Esophagus squamous epithelium (tissue), 5 donors: ENCODE measurements around the gene PARP6. TPM values are rescaled to one million over a fixed set of nuclear protein-coding genes. Genes with fewer than 3 reads are reported as not detected.

Experiments used
- DNase-seq: peaks from one replicate; lab custom pipeline; 2025; lab: John Stamatoyannopoulos, UW
- H3K27ac ChIP-seq, 4 donors: fragments of 200-600 bp; sonication (generic); one replicate each; pipeline ENCODE4 v1.5.1; 2016 to 2019; ENCODE audit warnings: mild to moderate bottlenecking in 1 of 4
- H3K27me3 ChIP-seq, 4 donors: fragments of 200-600 bp; sonication (generic); 1 replicate in 3 of 4; 2 replicates in 1 of 4; pipeline versions ENCODE4 v1.5.1 to v1.6.0; 2017 to 2021; ENCODE audit warnings: antibody characterized with exemption in 1 of 4
- H3K36me3 ChIP-seq, 3 donors: fragments of 200-600 bp; sonication (generic); one replicate each; pipeline ENCODE4 v1.5.1; 2016 to 2019
- H3K4me1 ChIP-seq, 3 donors: fragments of 200-600 bp; sonication (generic); one replicate each; pipeline ENCODE4 v1.5.1; 2017 to 2019
- H3K4me3 ChIP-seq, 4 donors: fragments of 200-600 bp; sonication (generic); 1 replicate in 3 of 4; 2 replicates in 1 of 4; pipeline ENCODE4 v1.5.1; 2016 to 2019; ENCODE audit warnings: mild to moderate bottlenecking in 2 of 4, moderate library complexity in 1 of 4
- H3K9me3 ChIP-seq, 3 donors: fragments of 200-600 bp; sonication (generic); one replicate each; pipeline ENCODE4 v1.5.1; 2016 to 2019
- CTCF ChIP-seq, 6 experiments: fragments of 450-650 bp in 4 of 6; fragments of 200-600 bp in 2 of 6; sonication (generic) in 2 of 6; IDR thresholded peaks; one replicate each; pipeline ENCODE4 v1.5.1; 2016 to 2019; ENCODE audit warnings: antibody characterized with exemption in 6 of 6, mild to moderate bottlenecking in 4 of 6, moderate library complexity in 4 of 6
- POLR2A ChIP-seq, 4 donors: fragments of 450-650 bp; IDR thresholded peaks; one replicate each; pipeline ENCODE4 v1.6.1; 2017; ENCODE audit warnings: antibody characterized with exemption in 4 of 4, mild to moderate bottlenecking in 4 of 4, moderate library complexity in 3 of 4
- WGBS, 2 donors: methylation state at CpG; one replicate each; pipeline ENCODE4 v1.1.5; 2018; 5-methylcytosine and 5-hydroxymethylcytosine counted together
- intact Hi-C: fragments of 100-400 bp; cut with DNase I; formaldehyde crosslinking; loops from one replicate; pipeline ENCODE4 v1.15.0; 2022
- total RNA-seq, 4 donors: library from RNA; depleted of rRNA; stranded (reverse); fragments of >200 nt; gene quantifications; one replicate each; pipeline ENCODE4 v1.1.0, GENCODE V29; 2016
- donor health status: DM: yes; HTN: yes; CAD: no.

PARP6 gene
- total RNA-seq, 4 donors from 2014 or later: 12.2 to 62.2 (median 31.6) TPM

GRCh38 chr15:72285927-72286516 is 13.7 kb upstream of the PARP6 start:
- no peaks in the 10 kb centered on the region for H3K27me3 ChIP-seq
- no peaks in the 10 kb centered on the region for H3K4me1 ChIP-seq
- no peak for DNase-seq
- H3K36me3 ChIP-seq: no peaks in the 10 kb centered on the region
- H3K4me3 ChIP-seq: no peak overlapping the region
- H3K9me3 ChIP-seq: no peaks in the 10 kb centered on the region
- H3K27ac ChIP-seq: no peak overlapping the region
- intact Hi-C loops: no loop called here
- TF ChIP-seq POLR2A (IDR thresholded peaks at IDR 0.05) (no peak), CTCF (IDR thresholded peaks at IDR 0.05) (peak in 5 of 6 experiments; percentile 49 to 63 (median 50))
- WGBS, 2 donors: 50 to 52% methylated on average over 8 to 10 of the region's 10 CpGs

- intact Hi-C loops: no loop called here
- 54 to 59% methylated on average over 3 of the region's 3 CpGs for WGBS, 2 donors
- Histone ChIP-seq H3K27me3 (no peaks in the 10 kb centered on the region), H3K4me3 (no peak overlapping the region), H3K4me1 (no peaks in the 10 kb centered on the region), H3K9me3 (no peaks in the 10 kb centered on the region), H3K27ac (no peak overlapping the region), H3K36me3 (no peaks in the 10 kb centered on the region)
- TF ChIP-seq CTCF (IDR thresholded peaks at IDR 0.05): no peak
- TF ChIP-seq POLR2A (IDR thresholded peaks at IDR 0.05): no peak
- DNase-seq: no peak
Observed at GRCh38 chr15:72285402-72285801, 13.0 kb upstream of the PARP6 start.

DNA sequence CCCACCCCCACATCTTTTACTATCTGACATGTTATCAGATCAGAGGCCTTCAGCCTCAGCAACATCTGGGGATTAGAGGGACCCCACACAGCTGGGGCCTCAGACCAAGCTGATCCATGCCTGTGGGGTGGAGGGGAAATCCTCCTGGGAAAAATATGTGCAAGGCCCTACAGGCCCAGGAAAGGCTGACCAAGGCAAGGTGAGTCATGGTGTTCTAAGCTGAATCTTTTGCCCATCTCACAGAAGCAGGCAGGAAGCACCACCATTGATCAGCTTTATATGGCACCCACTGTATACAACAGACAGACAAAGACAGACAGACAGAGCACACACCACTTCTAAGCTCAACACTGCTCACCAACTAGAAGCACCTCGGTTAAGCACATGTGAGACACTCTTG is 12.4 kb upstream of the PARP6 start:
- Histone ChIP-seq H3K27ac (no peak overlapping the region), H3K27me3 (no peaks in the 10 kb centered on the region), H3K4me1 (no peaks in the 10 kb centered on the region), H3K9me3 (no peaks in the 10 kb centered on the region), H3K36me3 (no peaks in the 10 kb centered on the region), H3K4me3 (no peak overlapping the region)
- TF ChIP-seq POLR2A (IDR thresholded peaks at IDR 0.05) (no peak), CTCF (IDR thresholded peaks at IDR 0.05) (no peak)
- no peak for DNase-seq
- intact Hi-C loops: no loop called here
- 50 to 100% methylated on average over 1 of the region's 1 CpG for WGBS, 2 donors

DNA sequence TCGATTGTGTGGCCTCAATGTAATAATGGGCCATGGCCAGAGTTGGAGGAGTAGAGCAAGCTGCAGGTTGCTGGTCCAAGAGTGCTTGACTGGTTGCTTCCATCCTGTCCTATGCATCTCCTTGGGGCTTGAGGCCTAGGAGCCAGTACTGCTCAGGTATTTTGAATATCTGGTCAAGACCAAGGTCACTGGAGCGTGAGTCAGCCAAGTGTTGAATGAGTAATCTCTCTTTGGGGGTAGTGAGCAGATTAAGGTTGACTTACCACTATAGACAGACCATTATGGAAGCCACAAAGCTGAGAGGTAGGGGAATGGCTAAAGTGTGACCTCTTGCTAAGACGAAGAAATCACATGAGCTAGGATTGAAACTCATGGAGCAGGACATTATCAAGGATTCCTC is 9.4 kb upstream of the PARP6 start:
- Histone ChIP-seq H3K4me3 (no peak overlapping the region), H3K27ac (no peak overlapping the region), H3K36me3 (no peaks in the 10 kb centered on the region), H3K9me3 (no peaks in the 10 kb centered on the region), H3K4me1 (no peaks in the 10 kb centered on the region), H3K27me3 (no peaks in the 10 kb centered on the region)
- 79 to 92% methylated on average over 2 to 3 of the region's 3 CpGs for WGBS, 2 donors
- TF ChIP-seq POLR2A (IDR thresholded peaks at IDR 0.05): no peak
- no peak for TF ChIP-seq CTCF (IDR thresholded peaks at IDR 0.05)
- DNase-seq: no peak
- intact Hi-C loops: no loop called here

DNA sequence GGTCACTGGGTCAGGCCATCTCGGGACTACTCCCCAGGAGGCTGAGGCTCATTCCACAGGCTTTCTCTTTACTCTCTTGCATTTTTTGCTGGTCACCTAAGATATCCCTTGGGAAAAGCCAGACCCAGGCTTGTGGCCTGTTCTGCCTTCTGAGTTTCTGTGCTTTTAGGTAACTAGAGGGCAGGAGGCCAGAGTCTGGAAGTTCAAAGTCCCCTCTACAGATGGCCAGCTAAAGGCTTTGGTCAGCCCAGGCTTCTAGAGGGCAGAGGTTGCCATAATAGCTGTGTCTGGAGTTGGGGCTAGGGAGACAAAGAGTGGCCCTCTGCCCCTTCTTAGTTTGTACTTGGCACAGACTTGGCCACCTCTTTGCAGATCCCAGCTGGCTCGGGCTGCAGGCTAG is 8.4 kb upstream of the PARP6 start:
- no peak overlapping the region for H3K27ac ChIP-seq
- no peaks in the 10 kb centered on the region for H3K27me3 ChIP-seq
- no peaks in the 10 kb centered on the region for H3K36me3 ChIP-seq
- WGBS, 2 donors: 67% methylated on average over 2 of the region's 2 CpGs; no CpG with 5 or more reads in 1 of the 2 donors
- H3K4me3 ChIP-seq: no peak overlapping the region
- intact Hi-C loops: no loop called here
- TF ChIP-seq CTCF (IDR thresholded peaks at IDR 0.05) (no peak), POLR2A (IDR thresholded peaks at IDR 0.05) (no peak)
- H3K9me3 ChIP-seq: no peaks in the 10 kb centered on the region
- no peaks in the 10 kb centered on the region for H3K4me1 ChIP-seq
- DNase-seq: no peak
